ENCODE results near the gene STK33.

The STK33 gene

GRCh38 chr11:8593935-8594909, at the start of gene STK33:
TSS of gene STK33 (minus strand) at chr11:8594228. CDS start at chr11:8474905, 119,323 bp downstream.
- DNase-seq (ENCODE audit: low read depth): peak; percentile 31

GRCh38 chr11:8642196-8642841, 48.3 kb upstream of the STK33 start:
- DNase-seq (ENCODE audit: low read depth): no peak

GRCh38 chr11:8641332-8641731, 47.3 kb upstream of the STK33 start:
- no peak for DNase-seq (ENCODE audit: low read depth)

- no peak for DNase-seq (ENCODE audit: low read depth)
These were observed 46.4 kb upstream of the STK33 start for GRCh38 chr11:8640267-8640906.

- DNase-seq (ENCODE audit: low read depth): no peak
These were observed 45.6 kb upstream of the STK33 start for GRCh38 chr11:8639655-8640054.

- peak; percentile 64 for DNase-seq (ENCODE audit: low read depth)
These were observed 44.3 kb upstream of the STK33 start for GRCh38 chr11:8638300-8638699.

GRCh38 chr11:8636127-8636526, 42.1 kb upstream of the STK33 start:
- no peak for DNase-seq (ENCODE audit: low read depth)

GRCh38 chr11:8634498-8634897, 40.5 kb upstream of the STK33 start:
- DNase-seq (ENCODE audit: low read depth): no peak

GRCh38 chr11:8631395-8632118, 37.5 kb upstream of the STK33 start:
- DNase-seq (ENCODE audit: low read depth): peak; percentile 86

GRCh38 chr11:8624698-8625097, 30.7 kb upstream of the STK33 start:
- DNase-seq (ENCODE audit: low read depth): no peak

GRCh38 chr11:8621147-8621546, 27.1 kb upstream of the STK33 start:
- DNase-seq (ENCODE audit: low read depth): no peak

GRCh38 chr11:8617063-8617462, 23.0 kb upstream of the STK33 start:
- no peak for DNase-seq (ENCODE audit: low read depth)

GRCh38 chr11:8615291-8616032, 21.4 kb upstream of the STK33 start:
- no peak for DNase-seq (ENCODE audit: low read depth)

GRCh38 chr11:8614497-8614896, 20.5 kb upstream of the STK33 start:
- DNase-seq (ENCODE audit: low read depth): no peak

- no peak for DNase-seq (ENCODE audit: low read depth)
These were observed 19.0 kb upstream of the STK33 start for GRCh38 chr11:8613036-8613435.

GRCh38 chr11:8612522-8612921, 18.5 kb upstream of the STK33 start:
- no peak for DNase-seq (ENCODE audit: low read depth)

- no peak for DNase-seq (ENCODE audit: low read depth)
These were observed 16.6 kb upstream of the STK33 start for GRCh38 chr11:8610532-8611116.

GRCh38 chr11:8608652-8609051, 14.6 kb upstream of the STK33 start:
- peak; percentile 60 for DNase-seq (ENCODE audit: low read depth)

- peak; percentile 43 for DNase-seq (ENCODE audit: low read depth)
These were observed 12.0 kb upstream of the STK33 start for GRCh38 chr11:8605971-8606563.

- peak; percentile 100 for DNase-seq (ENCODE audit: low read depth)
These were observed 10.2 kb upstream of the STK33 start for GRCh38 chr11:8604078-8604723.
